ENCODE results near the gene FILIP1L.

The FILIP1L gene

GRCh38 chr3:99972380-99973104 lies 141.8 kb downstream of the FILIP1L start:
- Histone ChIP-seq H3K36me3 (ENCODE audit: insufficient read depth) (no peaks in the 10 kb centered on the region), H3K27ac (no peak overlapping the region), H3K9ac (no peak overlapping the region), H3K4me3 (IDR thresholded peaks at IDR 0.05; ENCODE audit: insufficient read depth, low read depth, low read length) (no peak overlapping the region), H3K79me2 (ENCODE audit: insufficient read depth, low read depth) (no peaks in the 10 kb centered on the region), H4K20me1 (ENCODE audit: insufficient read depth) (no peaks in the 10 kb centered on the region), H3K4me2 (no peak overlapping the region), H3K27me3 (ENCODE audit: insufficient read depth, low read depth) (no peaks in the 10 kb centered on the region), H3K4me1 (ENCODE audit: low read depth, poor library complexity, severe bottlenecking) (no peaks in the 10 kb centered on the region), H2AFZ (ENCODE audit: low read depth) (no peak overlapping the region)
- no peak for TF ChIP-seq CTCF (conservative IDR thresholded peaks at IDR 0.05; ENCODE audit: low read depth, low read length)

- Histone ChIP-seq H3K79me2 (ENCODE audit: insufficient read depth, low read depth) (no peaks in the 10 kb centered on the region), H3K4me1 (ENCODE audit: low read depth, poor library complexity, severe bottlenecking) (no peaks in the 10 kb centered on the region), H3K4me3 (IDR thresholded peaks at IDR 0.05; ENCODE audit: insufficient read depth, low read depth, low read length) (no peak overlapping the region), H3K36me3 (ENCODE audit: insufficient read depth) (no peaks in the 10 kb centered on the region), H4K20me1 (ENCODE audit: insufficient read depth) (no peaks in the 10 kb centered on the region), H3K4me2 (no peak overlapping the region), H3K27me3 (ENCODE audit: insufficient read depth, low read depth) (no peaks in the 10 kb centered on the region), H3K9ac (no peak overlapping the region), H2AFZ (ENCODE audit: low read depth) (no peak overlapping the region), H3K27ac (no peak overlapping the region)
- TF ChIP-seq CTCF (conservative IDR thresholded peaks at IDR 0.05; ENCODE audit: low read depth, low read length) = no peak
Observed at GRCh38 chr3:99971761-99972160, 142.5 kb downstream of the FILIP1L start.

GRCh38 chr3:99970198-99970597 lies 144.1 kb downstream of the FILIP1L start:
- TF ChIP-seq CTCF (conservative IDR thresholded peaks at IDR 0.05; ENCODE audit: low read depth, low read length) = no peak
- no peak overlapping the region for H3K4me3 ChIP-seq (IDR thresholded peaks at IDR 0.05; ENCODE audit: insufficient read depth, low read depth, low read length)
- H3K9ac ChIP-seq = no peak overlapping the region

GRCh38 chr3:99969136-99969535 lies 145.2 kb downstream of the FILIP1L start:
- TF ChIP-seq CTCF (conservative IDR thresholded peaks at IDR 0.05; ENCODE audit: low read depth, low read length) = no peak
- H2AFZ ChIP-seq (ENCODE audit: low read depth) = no peak overlapping the region
- no peak overlapping the region for H3K4me3 ChIP-seq (IDR thresholded peaks at IDR 0.05; ENCODE audit: insufficient read depth, low read depth, low read length)
- no peaks in the 10 kb centered on the region for H3K27me3 ChIP-seq (ENCODE audit: insufficient read depth, low read depth)
- no peak overlapping the region for H3K4me2 ChIP-seq
- H3K79me2 ChIP-seq (ENCODE audit: insufficient read depth, low read depth) = no peaks in the 10 kb centered on the region
- no peaks in the 10 kb centered on the region for H3K4me1 ChIP-seq (ENCODE audit: low read depth, poor library complexity, severe bottlenecking)
- H3K9ac ChIP-seq = no peak overlapping the region
- no peaks in the 10 kb centered on the region for H3K36me3 ChIP-seq (ENCODE audit: insufficient read depth)
- no peak overlapping the region for H3K27ac ChIP-seq
- H4K20me1 ChIP-seq (ENCODE audit: insufficient read depth) = no peaks in the 10 kb centered on the region

More at GRCh38 chr3:99970198-99970597, 144.1 kb downstream of the FILIP1L start:
- no peak overlapping the region for H3K4me2 ChIP-seq
- H4K20me1 ChIP-seq (ENCODE audit: insufficient read depth) = no peaks in the 10 kb centered on the region
- no peaks in the 10 kb centered on the region for H3K27me3 ChIP-seq (ENCODE audit: insufficient read depth, low read depth)
- no peak overlapping the region for H2AFZ ChIP-seq (ENCODE audit: low read depth)
- no peaks in the 10 kb centered on the region for H3K4me1 ChIP-seq (ENCODE audit: low read depth, poor library complexity, severe bottlenecking)
- no peaks in the 10 kb centered on the region for H3K79me2 ChIP-seq (ENCODE audit: insufficient read depth, low read depth)
- H3K36me3 ChIP-seq (ENCODE audit: insufficient read depth) = no peaks in the 10 kb centered on the region
- no peak overlapping the region for H3K27ac ChIP-seq
